ENCODE data around the gene ATP10D.
"Not testable (repeated sequence)": the region's sequence is repeated elsewhere in the genome, so short reads cannot be mapped to it uniquely, and the experiment has no call there.

ATP10D gene

DNA sequence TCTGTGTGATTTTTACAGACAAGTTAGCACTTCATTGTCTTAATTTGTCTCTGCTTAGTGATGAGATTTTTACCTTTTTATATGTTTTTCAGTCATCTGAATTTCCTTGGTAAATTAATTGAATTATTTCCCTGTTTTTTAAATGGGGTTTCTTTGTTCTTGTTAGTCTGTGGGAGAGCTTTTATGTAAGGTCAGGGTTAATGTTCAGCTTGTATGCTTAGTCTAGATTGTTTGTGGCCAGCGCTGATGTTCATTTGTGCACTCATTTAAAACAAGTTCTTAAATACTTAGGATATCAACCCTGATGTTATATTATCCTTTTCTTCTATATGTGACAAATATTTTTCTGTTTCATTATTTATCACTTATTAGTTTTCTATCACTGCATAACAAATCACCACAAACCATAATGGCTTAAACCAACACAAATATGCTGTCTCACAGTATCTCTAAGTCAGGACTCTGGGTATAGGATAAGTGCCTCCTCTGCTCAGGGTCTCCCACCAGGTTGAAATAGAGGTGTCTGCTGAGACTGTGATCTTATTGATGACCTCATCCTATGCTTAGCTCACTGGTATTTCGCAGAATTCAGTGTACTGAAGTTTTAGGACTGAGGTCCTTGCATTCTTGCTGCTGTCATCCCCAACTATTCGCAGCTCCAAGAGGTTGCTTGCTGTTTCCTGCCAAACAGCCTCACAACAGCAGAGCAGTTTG lies 53.2 kb downstream of the ATP10D start:
- Histone ChIP-seq H3K4me3 (ENCODE audit: low read depth in 1 of 2, low read length in 2 of 2) (no peak overlapping the region), H3K9ac (ENCODE audit: low read length) (no peak overlapping the region), H3K9me3 (ENCODE audit: low read length) (no peaks in the 10 kb centered on the region), H3K4me1 (ENCODE audit: insufficient read depth, low read length) (no peaks in the 10 kb centered on the region), H3K27ac (ENCODE audit: low read depth, low read length) (no peak overlapping the region), H3K36me3 (ENCODE audit: insufficient read depth, low read length) (peaks cover 26% of the 10 kb centered on the region), H3K27me3 (ENCODE audit: control insufficient read depth in 1 of 2, insufficient read depth in 2 of 2, low read length in 2 of 2) (no peaks in the 10 kb centered on the region)

- Histone ChIP-seq H3K36me3 (ENCODE audit: insufficient read depth, low read length) (peaks cover 26% of the 10 kb centered on the region), H3K27ac (ENCODE audit: low read depth, low read length) (no peak overlapping the region)
Observed at GRCh38 chr4:47538825-47539154, 53.7 kb downstream of the ATP10D start.

DNA sequence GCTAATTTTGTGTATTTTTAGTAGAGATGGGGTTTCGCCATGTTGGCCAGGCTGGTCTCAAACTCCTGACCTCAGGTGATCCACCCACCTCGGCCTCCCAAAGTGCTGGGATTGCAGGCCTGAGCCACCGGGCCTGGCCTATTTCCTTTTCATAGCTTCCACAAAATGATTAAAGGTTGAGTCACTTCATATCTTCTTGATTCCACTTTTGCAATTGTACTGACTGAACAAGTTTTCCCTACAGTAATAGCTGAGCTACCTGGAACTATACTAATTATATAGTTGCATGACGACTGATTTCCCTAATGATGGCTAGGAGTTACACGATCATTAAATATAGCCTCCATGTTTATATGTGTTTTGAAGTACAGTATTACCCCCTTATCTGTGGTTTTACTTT lies 57.6 kb downstream of the ATP10D start:
- H3K27me3 ChIP-seq (ENCODE audit: control insufficient read depth in 1 of 2, insufficient read depth in 2 of 2, low read length in 2 of 2); H3K27ac ChIP-seq (ENCODE audit: low read depth, low read length); H3K9ac ChIP-seq (ENCODE audit: low read length); H3K36me3 ChIP-seq (ENCODE audit: insufficient read depth, low read length); H3K4me3 ChIP-seq (ENCODE audit: low read depth in 1 of 2, low read length in 2 of 2); H3K9me3 ChIP-seq (ENCODE audit: low read length); H3K4me1 ChIP-seq (ENCODE audit: insufficient read depth, low read length): not testable (repeated sequence)

More at GRCh38 chr4:47538825-47539154, 53.7 kb downstream of the ATP10D start:
- H3K9ac ChIP-seq (ENCODE audit: low read length) = no peak overlapping the region
- no peaks in the 10 kb centered on the region for H3K27me3 ChIP-seq (ENCODE audit: control insufficient read depth in 1 of 2, insufficient read depth in 2 of 2, low read length in 2 of 2)
- H3K9me3 ChIP-seq (ENCODE audit: low read length) = no peaks in the 10 kb centered on the region
- H3K4me3 ChIP-seq (ENCODE audit: low read depth in 1 of 2, low read length in 2 of 2) = no peak overlapping the region
- no peaks in the 10 kb centered on the region for H3K4me1 ChIP-seq (ENCODE audit: insufficient read depth, low read length)

DNA sequence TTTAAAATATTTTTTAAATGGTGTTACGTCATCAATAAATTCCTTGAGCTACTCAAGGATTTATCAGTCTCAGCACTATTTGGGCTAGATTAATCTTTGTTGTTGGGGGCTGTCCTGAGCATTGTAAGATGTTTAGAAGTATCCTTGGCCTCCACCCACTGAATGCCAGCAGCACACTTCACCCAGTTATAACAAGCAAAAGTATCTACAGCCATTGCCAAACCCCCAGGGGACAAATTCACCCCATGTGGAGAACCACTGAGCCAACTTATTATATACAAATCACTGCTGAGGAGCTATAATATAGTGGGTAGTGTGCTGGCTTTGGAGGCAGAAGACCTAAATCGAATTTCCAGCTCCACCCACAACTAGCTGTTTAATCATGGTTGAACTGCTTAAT lies 58.3 kb downstream of the ATP10D start:
- no peak overlapping the region for H3K27ac ChIP-seq (ENCODE audit: low read depth, low read length)
- peaks cover 4% of the 10 kb centered on the region for H3K36me3 ChIP-seq (ENCODE audit: insufficient read depth, low read length)
- no peak overlapping the region for H3K9ac ChIP-seq (ENCODE audit: low read length)
- H3K4me1 ChIP-seq (ENCODE audit: insufficient read depth, low read length) = no peaks in the 10 kb centered on the region
- H3K4me3 ChIP-seq (ENCODE audit: low read depth in 1 of 2, low read length in 2 of 2) = no peak overlapping the region
- no peaks in the 10 kb centered on the region for H3K27me3 ChIP-seq (ENCODE audit: control insufficient read depth in 1 of 2, insufficient read depth in 2 of 2, low read length in 2 of 2)
- H3K9me3 ChIP-seq (ENCODE audit: low read length) = no peaks in the 10 kb centered on the region

- not testable (repeated sequence) for H3K27ac ChIP-seq (ENCODE audit: low read depth, low read length); H3K9me3 ChIP-seq (ENCODE audit: low read length); H3K4me3 ChIP-seq (ENCODE audit: low read depth in 1 of 2, low read length in 2 of 2); H3K36me3 ChIP-seq (ENCODE audit: insufficient read depth, low read length); H3K9ac ChIP-seq (ENCODE audit: low read length); H3K27me3 ChIP-seq (ENCODE audit: control insufficient read depth in 1 of 2, insufficient read depth in 2 of 2, low read length in 2 of 2); H3K4me1 ChIP-seq (ENCODE audit: insufficient read depth, low read length)
Observed at GRCh38 chr4:47550357-47550756, 65.3 kb downstream of the ATP10D start.

GRCh38 chr4:47550899-47551548 lies 65.9 kb downstream of the ATP10D start:
- no peak overlapping the region for H3K9ac ChIP-seq (ENCODE audit: low read length)
- no peaks in the 10 kb centered on the region for H3K9me3 ChIP-seq (ENCODE audit: low read length)
- H3K4me1 ChIP-seq (ENCODE audit: insufficient read depth, low read length) = no peaks in the 10 kb centered on the region
- H3K27ac ChIP-seq (ENCODE audit: low read depth, low read length) = no peak overlapping the region
- peaks cover 5% of the 10 kb centered on the region for H3K36me3 ChIP-seq (ENCODE audit: insufficient read depth, low read length)
- no peaks in the 10 kb centered on the region for H3K27me3 ChIP-seq (ENCODE audit: control insufficient read depth in 1 of 2, insufficient read depth in 2 of 2, low read length in 2 of 2)
- no peak overlapping the region for H3K4me3 ChIP-seq (ENCODE audit: low read depth in 1 of 2, low read length in 2 of 2)

GRCh38 chr4:47551682-47552081 lies 66.6 kb downstream of the ATP10D start:
- H3K36me3 ChIP-seq (ENCODE audit: insufficient read depth, low read length) = peaks cover 5% of the 10 kb centered on the region
- H3K9ac ChIP-seq (ENCODE audit: low read length) = no peak overlapping the region
- no peak overlapping the region for H3K27ac ChIP-seq (ENCODE audit: low read depth, low read length)
- no peaks in the 10 kb centered on the region for H3K27me3 ChIP-seq (ENCODE audit: control insufficient read depth in 1 of 2, insufficient read depth in 2 of 2, low read length in 2 of 2)
- H3K4me3 ChIP-seq (ENCODE audit: low read depth in 1 of 2, low read length in 2 of 2) = no peak overlapping the region
- no peaks in the 10 kb centered on the region for H3K9me3 ChIP-seq (ENCODE audit: low read length)
- no peaks in the 10 kb centered on the region for H3K4me1 ChIP-seq (ENCODE audit: insufficient read depth, low read length)

GRCh38 chr4:47553329-47554125 lies 68.5 kb downstream of the ATP10D start:
- Histone ChIP-seq H3K27ac (ENCODE audit: low read depth, low read length) (no peak overlapping the region), H3K9me3 (ENCODE audit: low read length) (no peaks in the 10 kb centered on the region), H3K36me3 (ENCODE audit: insufficient read depth, low read length) (peaks cover 15% of the 10 kb centered on the region), H3K4me1 (ENCODE audit: insufficient read depth, low read length) (no peaks in the 10 kb centered on the region), H3K9ac (ENCODE audit: low read length) (no peak overlapping the region), H3K4me3 (ENCODE audit: low read depth in 1 of 2, low read length in 2 of 2) (no peak overlapping the region), H3K27me3 (ENCODE audit: control insufficient read depth in 1 of 2, insufficient read depth in 2 of 2, low read length in 2 of 2) (no peaks in the 10 kb centered on the region)

GRCh38 chr4:47555920-47556319 lies 70.8 kb downstream of the ATP10D start:
- H3K36me3 ChIP-seq (ENCODE audit: insufficient read depth, low read length) = peaks cover 18% of the 10 kb centered on the region
- not testable (repeated sequence) for H3K27me3 ChIP-seq (ENCODE audit: control insufficient read depth in 1 of 2, insufficient read depth in 2 of 2, low read length in 2 of 2); H3K4me1 ChIP-seq (ENCODE audit: insufficient read depth, low read length); H3K9ac ChIP-seq (ENCODE audit: low read length); H3K9me3 ChIP-seq (ENCODE audit: low read length); H3K4me3 ChIP-seq (ENCODE audit: low read depth in 1 of 2, low read length in 2 of 2); H3K27ac ChIP-seq (ENCODE audit: low read depth, low read length)

DNA sequence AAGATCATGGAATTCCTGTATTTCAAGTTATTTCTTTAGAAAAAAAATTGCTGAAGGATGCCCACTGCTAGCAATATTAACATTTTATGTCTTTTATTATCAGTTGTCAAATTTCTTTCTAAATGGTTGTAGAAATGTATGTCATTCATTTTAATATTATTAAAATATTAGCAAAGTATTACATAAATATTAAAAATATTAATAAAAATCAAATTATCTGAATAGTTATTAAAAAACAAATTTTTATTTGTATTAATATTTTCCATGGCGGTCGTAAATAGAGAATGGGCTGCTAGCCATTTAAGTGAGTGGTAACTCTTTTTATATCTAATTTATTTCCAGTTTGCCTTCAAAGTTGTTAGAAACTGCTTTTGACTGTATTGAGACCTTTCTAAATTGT lies 72.2 kb downstream of the ATP10D start:
- Histone ChIP-seq H3K27me3 (ENCODE audit: control insufficient read depth in 1 of 2, insufficient read depth in 2 of 2, low read length in 2 of 2) (no peaks in the 10 kb centered on the region), H3K27ac (ENCODE audit: low read depth, low read length) (no peak overlapping the region), H3K36me3 (ENCODE audit: insufficient read depth, low read length) (peaks cover 21% of the 10 kb centered on the region)

DNA sequence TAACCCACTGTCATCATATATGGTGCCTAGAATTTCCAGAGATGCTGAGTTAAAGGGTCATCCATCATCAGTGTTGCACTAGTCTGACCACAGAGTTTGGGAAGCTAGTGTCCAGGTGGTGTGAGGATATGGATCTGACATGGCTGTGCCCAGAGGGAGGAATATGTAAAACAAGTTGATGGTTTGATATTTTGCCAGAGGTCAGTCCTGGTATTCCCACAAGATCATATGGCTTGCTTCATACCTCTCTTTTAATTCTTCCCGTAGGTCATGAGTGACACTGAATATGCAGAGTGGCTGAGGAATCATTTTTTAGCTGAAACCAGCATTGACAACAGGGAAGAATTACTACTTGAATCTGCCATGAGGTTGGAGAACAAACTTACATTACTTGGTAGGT lies 75.6 kb downstream of the ATP10D start:
- no peaks in the 10 kb centered on the region for H3K9me3 ChIP-seq (ENCODE audit: low read length)
- no peak overlapping the region for H3K27ac ChIP-seq (ENCODE audit: low read depth, low read length)
- H3K4me3 ChIP-seq (ENCODE audit: low read depth in 1 of 2, low read length in 2 of 2) = no peak overlapping the region
- H3K9ac ChIP-seq (ENCODE audit: low read length) = no peak overlapping the region
- H3K36me3 ChIP-seq (ENCODE audit: insufficient read depth, low read length) = peaks cover 16% of the 10 kb centered on the region
- H3K4me1 ChIP-seq (ENCODE audit: insufficient read depth, low read length) = no peaks in the 10 kb centered on the region
- H3K27me3 ChIP-seq (ENCODE audit: control insufficient read depth in 1 of 2, insufficient read depth in 2 of 2, low read length in 2 of 2) = no peaks in the 10 kb centered on the region

More for the DNA sequence above, 72.2 kb downstream of the ATP10D start:
- Histone ChIP-seq H3K4me3 (ENCODE audit: low read depth in 1 of 2, low read length in 2 of 2) (no peak overlapping the region), H3K9me3 (ENCODE audit: low read length) (no peaks in the 10 kb centered on the region), H3K4me1 (ENCODE audit: insufficient read depth, low read length) (no peaks in the 10 kb centered on the region), H3K9ac (ENCODE audit: low read length) (no peak overlapping the region)

Data from muscle layer of colon (tissue), 2 donors.